Dermis lymphatic vessel endothelial cell (primary cell): ENCODE results near the gene PLEKHM1. TPM values are rescaled to one million over a fixed set of nuclear protein-coding genes. Genes with fewer than 3 reads are reported as not detected.

Experiments used
- total RNA-seq: library from RNA; depleted of rRNA; stranded (reverse); fragments of >200 nt; gene quantifications from 2 replicates; pipeline ENCODE4 v1.2.1, GENCODE V29; 2014

The PLEKHM1 gene
- 16.2 and 20.0 TPM in 2 replicates for total RNA-seq

DNA sequence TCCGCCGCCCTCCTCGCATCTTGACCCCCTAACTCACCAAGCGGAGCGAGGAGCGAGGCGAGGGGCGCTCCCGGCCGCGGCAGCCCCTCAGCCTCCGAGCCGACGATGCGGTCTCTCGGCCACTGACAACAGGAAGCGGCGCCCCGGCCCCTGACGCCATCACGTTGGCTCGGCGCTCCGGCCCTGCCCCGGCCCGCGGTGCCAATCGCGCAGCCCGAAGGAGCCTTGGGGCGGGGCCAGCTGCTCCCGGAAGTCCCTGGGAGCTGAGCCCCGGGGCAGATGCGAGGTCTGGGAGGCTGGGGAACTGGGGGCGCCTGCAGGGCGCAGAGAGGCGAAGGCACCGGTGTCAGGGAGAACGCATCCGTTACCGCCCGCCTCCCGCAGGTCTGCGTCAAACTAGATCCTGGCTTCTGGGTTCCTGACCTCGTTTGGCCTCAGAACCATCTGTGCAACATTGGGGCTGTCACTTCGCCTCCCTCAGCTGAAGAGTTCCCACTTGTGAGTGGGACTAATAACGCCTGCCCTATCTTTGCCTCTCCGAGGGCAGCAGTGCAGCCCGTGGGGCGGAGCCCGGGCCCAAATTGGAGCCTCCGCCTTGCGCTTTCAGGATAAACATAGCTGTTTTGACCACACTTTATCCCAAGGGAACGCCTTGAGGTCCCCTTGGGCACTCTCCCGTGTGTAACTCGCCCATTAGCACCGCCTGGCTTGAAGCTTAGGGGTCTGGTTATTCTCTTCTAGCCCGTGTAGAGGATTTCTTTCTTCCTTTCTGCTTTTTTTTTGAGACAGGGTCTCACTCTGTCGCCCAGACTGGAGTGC is at the start of gene PLEKHM1:
TSS of gene PLEKHM1 (minus strand) at position 107 of the 819 bp plus-strand sequence. CDS start 8,237 bp downstream, outside the sequence.

DNA sequence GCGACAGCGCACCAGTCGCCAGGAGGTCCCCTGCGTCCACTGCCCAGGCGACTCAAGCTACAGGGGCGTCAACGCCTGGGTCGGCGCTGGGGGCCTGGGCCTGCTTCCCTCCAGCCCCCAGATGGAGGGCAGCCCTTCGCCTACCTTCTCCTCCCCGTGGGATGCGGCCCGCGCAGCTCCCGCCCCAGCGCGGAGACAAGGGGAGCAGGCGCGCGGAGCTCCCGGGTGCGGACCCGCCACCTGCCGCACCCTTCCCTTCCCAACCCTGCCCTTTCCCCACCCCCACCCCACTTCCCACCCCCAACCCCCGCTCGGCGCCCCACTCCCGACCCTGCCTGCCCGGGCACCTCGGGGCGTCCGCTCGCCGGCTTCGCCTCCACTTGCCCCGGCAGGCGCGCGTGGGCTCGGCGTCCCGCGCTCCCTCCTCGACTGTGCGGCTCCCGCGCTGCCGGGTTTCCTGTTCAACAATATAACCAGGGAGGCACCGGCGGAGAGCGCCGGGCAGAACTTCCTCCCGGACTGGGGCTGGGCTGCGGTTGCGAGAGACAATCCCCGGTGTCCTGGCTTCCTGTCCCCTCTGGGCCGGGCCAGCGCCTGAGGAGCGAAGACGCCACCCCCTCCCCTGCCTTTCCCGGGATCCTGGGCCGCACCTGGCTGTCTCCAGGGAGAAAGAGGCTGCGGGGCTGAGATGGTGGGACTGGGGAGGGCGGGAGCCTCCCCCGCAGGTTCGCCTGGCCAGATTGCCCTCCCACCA is 57.9 kb downstream of the PLEKHM1 start, which contains the start of gene ARHGAP27:
TSS of gene ARHGAP27 (minus strand) at position 466 of the 754 bp plus-strand sequence. CDS start 2,591 bp downstream, outside the sequence.

Other genes with a start within 250 kb of the PLEKHM1 start
- gene SPATA32, start 228.6 kb downstream of the PLEKHM1 start, total RNA-seq, result under 0.01 TPM in 1 of 2 replicates, not detected in the other
- gene MAP3K14, start 173.7 kb downstream of the PLEKHM1 start, total RNA-seq, result 1.6 and 1.7 TPM in 2 replicates
- 24.1 and 31.4 TPM in 2 replicates for gene ARHGAP27, start 57.9 kb downstream of the PLEKHM1 start, total RNA-seq